ENCODE measurements around the gene ADM2. TPM values are rescaled to one million over a fixed set of nuclear protein-coding genes. Genes with fewer than 3 reads are reported as not detected.

The ADM2 gene
- total RNA-seq, 1 experiment from 2014 or later: 0.15 TPM

GRCh38 chr22:50483977-50484853 lies 2.9 kb downstream of the ADM2 start:
- no peak for DNase-seq (ENCODE audit: low read depth)

GRCh38 chr22:50485221-50486131 lies 4.1 kb downstream of the ADM2 start:
- peak; percentile 55 for DNase-seq (ENCODE audit: low read depth)

GRCh38 chr22:50486561-50487289 lies 5.4 kb downstream of the ADM2 start, which contains the start of gene MIOX:
TSS of gene MIOX (plus strand) at chr22:50486859. CDS start at chr22:50486898, 39 bp downstream.
- DNase-seq (ENCODE audit: low read depth): peak; percentile 66

- DNase-seq (ENCODE audit: low read depth): no peak
Measured at GRCh38 chr22:50487290-50488005, 6.1 kb downstream of the ADM2 start.

GRCh38 chr22:50488006-50488677 lies 6.8 kb downstream of the ADM2 start:
- no peak for DNase-seq (ENCODE audit: low read depth)

GRCh38 chr22:50488886-50489285 lies 7.5 kb downstream of the ADM2 start:
- DNase-seq (ENCODE audit: low read depth): no peak

GRCh38 chr22:50489363-50490243 lies 8.3 kb downstream of the ADM2 start:
- no peak for DNase-seq (ENCODE audit: low read depth)

- DNase-seq (ENCODE audit: low read depth): no peak
Measured at GRCh38 chr22:50490531-50491308, 9.4 kb downstream of the ADM2 start.

GRCh38 chr22:50497093-50497492 lies 15.8 kb downstream of the ADM2 start:
- DNase-seq (ENCODE audit: low read depth): no peak

GRCh38 chr22:50498322-50498890 lies 17.1 kb downstream of the ADM2 start:
- peak; percentile 62 for DNase-seq (ENCODE audit: low read depth)

- no peak for DNase-seq (ENCODE audit: low read depth)
Measured at GRCh38 chr22:50500452-50500851, 19.1 kb downstream of the ADM2 start.

GRCh38 chr22:50502096-50502495 lies 20.8 kb downstream of the ADM2 start:
- DNase-seq (ENCODE audit: low read depth): no peak

- DNase-seq (ENCODE audit: low read depth): no peak
Measured at GRCh38 chr22:50502628-50503474, 21.5 kb downstream of the ADM2 start.

- no peak for DNase-seq (ENCODE audit: low read depth)
Measured at GRCh38 chr22:50503475-50504145, 22.3 kb downstream of the ADM2 start.

GRCh38 chr22:50504369-50505211 lies 23.2 kb downstream of the ADM2 start:
- no peak for DNase-seq (ENCODE audit: low read depth)

- DNase-seq (ENCODE audit: low read depth): no peak
Measured at GRCh38 chr22:50505276-50505775, 24.0 kb downstream of the ADM2 start.

Measured in M059J (cell line).